CD4-positive, alpha-beta T cell treated with Interleukin-1 beta for 1 hour (primary cell): ENCODE measurements around the gene SEMA3C.

ENCODE experiments used
- DNase-seq, 2 donors: peaks; one replicate each; pipeline ENCODE4 v3.0.0-alpha.2; 2020 to 2022

SEMA3C gene

DNA sequence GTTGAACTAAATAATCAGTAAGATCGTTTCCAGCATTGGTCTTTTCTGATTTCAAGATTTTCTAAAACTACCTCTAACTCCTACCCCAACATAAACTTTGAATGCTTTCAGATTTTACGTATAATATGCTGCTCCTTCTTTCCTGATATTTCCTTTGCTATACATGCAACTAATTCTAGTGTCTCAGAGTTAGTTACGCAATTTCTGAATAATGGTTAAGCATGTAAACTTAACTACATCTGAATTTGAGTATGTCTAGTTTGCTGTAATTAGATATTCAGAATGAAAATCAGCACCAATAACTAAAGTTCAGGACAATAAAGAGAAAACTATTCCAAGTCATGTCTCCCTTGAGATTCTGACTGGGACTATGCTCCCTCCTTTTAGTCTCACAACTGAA is 71.0 kb downstream of the SEMA3C start:
- DNase-seq: no peak

- no peak for DNase-seq
These were observed 71.8 kb downstream of the SEMA3C start for GRCh38 chr7:80847027-80847426.

- no peak for DNase-seq
These were observed 73.9 kb downstream of the SEMA3C start for GRCh38 chr7:80844916-80845315.

GRCh38 chr7:80843018-80843677 is 75.7 kb downstream of the SEMA3C start:
- DNase-seq: no peak

- no peak for DNase-seq
These were observed 76.6 kb downstream of the SEMA3C start for GRCh38 chr7:80842022-80842790.

DNA sequence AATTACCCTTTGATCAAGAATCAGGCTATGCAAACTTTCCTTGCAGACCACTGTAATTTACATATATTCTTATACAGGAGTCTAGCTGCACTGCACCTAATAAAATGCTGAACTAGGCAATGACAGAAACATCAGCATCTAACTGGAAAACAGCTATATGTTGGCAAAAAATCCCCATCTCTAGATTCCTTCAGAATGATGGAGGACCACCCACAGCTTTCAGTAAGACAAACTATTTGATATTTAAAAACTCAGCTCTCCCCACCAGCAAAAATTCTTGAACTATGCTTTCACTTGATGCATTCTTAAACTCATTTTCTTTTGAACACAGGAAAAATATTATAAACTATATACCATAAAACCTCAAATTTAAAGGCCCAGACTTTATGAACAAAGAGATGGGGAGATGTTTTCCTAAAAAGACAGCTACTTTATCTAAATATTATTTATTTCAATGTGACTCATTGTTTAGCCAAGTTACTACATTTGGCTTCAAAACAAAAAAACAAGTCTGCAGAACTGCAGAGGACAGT is 77.4 kb downstream of the SEMA3C start:
- no peak for DNase-seq

- DNase-seq: no peak
These were observed 78.2 kb downstream of the SEMA3C start for GRCh38 chr7:80840681-80841080.

DNA sequence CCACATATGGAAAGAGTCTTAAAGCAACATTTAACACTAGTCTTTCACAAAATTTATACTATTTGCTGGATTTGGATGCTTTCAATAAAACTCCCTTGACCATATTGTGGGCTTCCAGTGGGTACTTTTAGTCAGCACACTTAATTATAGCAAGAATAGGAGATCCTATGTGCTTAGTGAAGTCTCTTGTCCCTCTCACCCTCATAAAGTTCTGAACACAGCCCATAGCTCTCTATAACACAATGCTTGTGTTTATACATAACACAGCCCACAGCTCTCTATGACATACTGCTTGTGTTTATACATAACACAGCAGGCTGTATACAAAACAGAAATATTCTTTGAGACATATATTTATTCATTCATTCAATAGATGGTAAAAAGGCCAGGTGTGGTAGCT is 79.0 kb downstream of the SEMA3C start:
- DNase-seq: no peak

- DNase-seq: no peak
These were observed 80.2 kb downstream of the SEMA3C start for GRCh38 chr7:80838643-80839042.

DNA sequence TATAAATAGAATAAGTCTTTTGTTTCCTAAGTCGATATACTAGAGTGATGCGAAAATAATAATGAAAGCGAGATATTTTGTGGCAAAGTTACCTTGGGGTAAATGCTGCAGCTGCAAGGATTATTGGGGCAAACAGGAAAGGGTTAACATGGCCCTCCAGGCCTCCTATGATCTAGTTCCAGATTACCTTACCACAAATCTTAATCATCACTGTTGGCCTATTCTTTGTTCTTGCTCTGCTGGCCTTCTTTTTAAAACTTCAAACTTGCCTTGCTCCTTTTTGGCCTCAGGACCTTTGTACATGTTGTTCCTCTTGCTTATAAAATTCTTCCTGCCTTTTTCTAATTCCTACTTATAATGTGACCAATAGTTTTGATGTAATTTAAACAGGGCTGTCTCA is 81.5 kb downstream of the SEMA3C start:
- no peak for DNase-seq

- DNase-seq: no peak
These were observed 83.6 kb downstream of the SEMA3C start for GRCh38 chr7:80835251-80835650.

GRCh38 chr7:80833289-80834268 is 85.3 kb downstream of the SEMA3C start:
- no peak for DNase-seq

- DNase-seq: no peak
These were observed 86.8 kb downstream of the SEMA3C start for GRCh38 chr7:80832006-80832405.

GRCh38 chr7:80830584-80831285 is 88.1 kb downstream of the SEMA3C start:
- DNase-seq: no peak

GRCh38 chr7:80830010-80830409 is 88.8 kb downstream of the SEMA3C start:
- DNase-seq: no peak

DNA sequence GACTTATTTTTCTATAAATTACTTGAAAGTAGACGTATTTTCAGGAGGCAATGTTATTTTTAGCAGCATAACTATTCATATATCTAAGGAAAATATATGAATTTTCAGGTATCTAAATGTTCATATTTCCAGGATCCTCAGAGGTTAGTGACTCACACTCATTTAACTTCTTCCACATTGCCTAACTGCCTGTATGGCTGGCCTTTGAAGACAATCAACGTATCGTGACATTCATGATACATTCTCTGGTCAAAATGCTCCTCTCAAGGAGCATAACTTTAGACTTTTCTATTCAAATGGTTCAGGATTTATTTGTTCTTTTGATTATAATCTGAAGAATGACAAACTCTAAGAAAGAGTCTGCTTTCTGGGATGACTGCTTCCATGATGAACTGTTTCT is 89.3 kb downstream of the SEMA3C start:
- DNase-seq: no peak

DNA sequence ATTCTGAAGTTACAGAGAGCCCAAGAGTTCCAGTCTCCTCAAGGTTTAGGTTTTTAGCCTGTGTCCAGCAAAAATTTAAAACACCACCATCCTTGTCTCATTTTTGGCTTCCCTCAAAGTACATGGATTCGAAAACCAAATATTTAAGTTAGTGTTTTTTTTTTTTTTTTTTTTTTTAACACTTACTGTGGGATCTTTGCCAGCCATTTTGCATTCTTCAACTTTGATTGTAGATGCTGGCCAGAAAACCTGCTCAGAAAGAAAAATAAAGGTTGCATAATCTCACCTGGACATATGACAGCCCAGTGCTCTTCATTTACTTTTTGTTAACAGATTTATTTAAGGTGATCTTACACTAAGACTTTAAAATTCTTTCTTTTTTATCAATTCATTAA is 91.6 kb downstream of the SEMA3C start:
- no peak for DNase-seq

DNA sequence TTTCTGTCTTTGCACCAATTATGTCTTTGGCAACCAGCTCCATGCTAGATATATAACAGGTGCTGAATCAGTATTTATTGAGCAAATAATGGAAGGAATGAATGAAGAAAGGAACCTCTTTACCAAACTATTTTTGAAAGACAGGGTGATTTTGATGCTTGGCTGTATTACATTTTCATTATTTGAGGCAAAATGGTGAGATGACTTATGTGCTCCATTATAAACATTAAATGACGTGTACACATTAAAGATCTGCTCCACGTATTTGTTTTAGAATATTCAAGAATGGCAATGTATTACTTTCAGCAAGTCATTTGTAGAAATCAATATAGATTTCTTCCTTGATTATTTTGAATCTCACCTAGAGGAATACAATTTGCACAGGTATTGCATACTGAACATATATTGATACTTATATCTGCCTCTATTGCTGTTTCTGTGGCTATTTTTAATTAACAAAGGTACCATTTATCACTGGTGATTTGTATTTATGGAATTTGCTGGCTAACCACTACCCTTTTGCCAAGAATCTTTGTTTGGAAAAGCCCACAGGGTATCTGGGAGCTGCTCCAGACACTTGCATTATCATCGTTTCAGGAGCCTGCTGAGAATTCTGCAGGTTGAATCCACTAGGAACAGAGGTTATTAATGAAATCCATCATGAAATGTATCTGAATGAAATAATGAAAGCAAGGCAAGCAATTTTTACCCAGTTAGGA is 92.2 kb downstream of the SEMA3C start:
- no peak for DNase-seq

DNA sequence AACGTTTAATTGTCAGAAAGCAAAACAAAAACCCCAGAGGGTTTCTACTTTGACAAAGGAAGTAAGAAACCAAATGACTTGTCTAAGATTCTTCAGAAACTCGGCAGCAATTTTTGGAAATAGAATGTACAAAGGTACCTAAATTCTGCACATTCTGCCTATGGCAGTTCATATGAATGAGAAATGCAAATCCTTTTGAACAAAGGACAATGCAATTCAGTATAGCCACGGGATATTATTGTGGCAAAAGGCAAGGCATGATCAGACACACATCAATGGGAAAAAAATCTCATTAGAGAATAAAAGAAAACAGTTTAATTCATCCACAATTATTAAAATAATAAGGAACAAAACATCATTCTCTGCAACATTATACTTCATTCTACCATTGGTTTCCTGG is 93.4 kb downstream of the SEMA3C start:
- DNase-seq: no peak

DNA sequence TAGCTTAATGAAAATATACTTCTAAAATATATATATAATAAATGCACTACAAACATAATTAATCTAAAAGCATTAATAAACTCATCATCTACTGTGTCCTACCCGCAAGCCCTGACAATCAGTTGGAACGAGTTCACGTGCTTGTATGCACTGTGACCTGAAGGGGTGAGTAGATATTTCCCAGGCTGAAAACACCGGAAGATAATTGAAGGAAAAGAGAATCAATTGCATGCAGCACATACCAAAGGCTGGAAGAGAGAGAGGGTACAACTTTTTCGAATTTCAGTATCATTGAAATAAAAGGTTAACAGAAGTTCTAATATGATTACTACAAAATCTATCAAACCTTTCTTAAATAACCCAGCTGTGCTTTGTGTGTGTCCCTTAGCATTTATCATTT is 94.6 kb downstream of the SEMA3C start:
- no peak for DNase-seq

DNA sequence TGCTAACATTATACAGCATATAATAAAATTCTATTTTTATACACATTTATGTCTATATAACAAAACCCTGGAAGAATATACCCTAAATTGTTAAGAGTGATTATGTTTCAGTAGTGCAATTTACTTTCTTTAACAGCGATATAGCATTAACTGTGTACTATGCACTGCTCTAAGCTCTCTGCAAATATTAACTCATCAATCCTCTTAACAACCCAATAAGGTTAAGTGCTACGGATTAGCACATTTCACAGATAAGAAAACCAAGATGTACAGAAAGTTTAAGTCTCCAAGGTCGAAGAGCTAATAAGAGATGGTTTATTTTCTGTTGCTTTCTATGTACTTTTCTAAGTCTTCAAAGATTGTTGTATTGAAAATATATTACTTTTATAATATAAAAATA is 95.8 kb downstream of the SEMA3C start:
- DNase-seq: no peak

GRCh38 chr7:80821771-80822319 is 97.0 kb downstream of the SEMA3C start:
- no peak for DNase-seq
